Muscle of arm (tissue), 12 donors: ENCODE results near the gene PGLYRP4. TPM values are rescaled to one million over a fixed set of nuclear protein-coding genes. Genes with fewer than 3 reads are reported as not detected.

Experiments used
- DNase-seq: peaks from one replicate; pipeline ENCODE4 v3.0.0-alpha.2; 2013
- polyA plus RNA-seq, 12 donors: library from polyadenylated mRNA; unstranded; fragments of 120-200 nt; gene quantifications; one replicate each; pipeline ENCODE4 v1.2.1, GENCODE V29; 2013; ENCODE audit not compliant: insufficient read length in 12 of 12

PGLYRP4 gene
- polyA plus RNA-seq, 12 donors = 1.9 to 5.6 (median 1.9) TPM; not detected in 9

DNA sequence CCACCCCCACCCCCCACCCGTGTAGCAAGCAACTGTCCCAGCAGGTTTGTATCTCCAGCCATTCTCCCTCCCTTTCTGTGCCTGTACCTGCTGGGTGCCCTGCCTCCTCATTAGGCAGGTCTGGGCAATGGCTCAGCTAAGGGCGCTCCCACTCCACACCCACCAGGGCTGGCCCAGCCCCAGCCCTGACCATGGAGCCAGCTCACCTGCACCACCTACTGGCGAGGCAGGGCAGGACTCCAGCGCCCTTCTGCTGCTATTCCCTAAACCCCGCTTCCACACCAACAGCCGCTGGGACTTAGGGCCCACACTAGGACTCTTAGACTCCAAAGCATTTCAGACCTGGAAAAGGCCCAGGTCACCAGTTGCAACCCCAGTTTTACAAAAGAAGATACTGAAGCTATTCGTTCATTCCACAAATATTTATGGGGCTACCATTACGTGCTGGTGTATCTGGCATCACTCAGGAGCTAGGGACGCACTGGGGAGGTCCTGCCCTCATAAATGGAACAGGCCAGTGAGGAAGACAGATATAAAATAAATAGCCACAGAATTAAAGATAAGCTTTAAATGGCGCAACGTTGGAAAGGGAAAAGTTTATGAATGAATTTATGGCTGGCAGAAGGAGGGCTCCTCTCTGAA, 59.9 kb downstream of the PGLYRP4 start:
- DNase-seq = no peak

Other genes starting within 250 kb of the PGLYRP4 start
- under 1 TPM in 2 of 12 donors, not detected in 10; 0.32 to 0.36 TPM for gene SPRR2F, start 235.3 kb downstream of the PGLYRP4 start, polyA plus RNA-seq
- not detected for gene SPRR2G, start 198.0 kb downstream of the PGLYRP4 start, polyA plus RNA-seq
- gene LELP1, start 145.4 kb downstream of the PGLYRP4 start, polyA plus RNA-seq = not detected
- gene PRR9, start 131.3 kb downstream of the PGLYRP4 start, polyA plus RNA-seq = not detected
- gene LORICRIN, start 89.2 kb downstream of the PGLYRP4 start, polyA plus RNA-seq = not detected
- 1 to 10 TPM in 1 of 12 donors, under 1 TPM in 2, not detected in 9; 0.90 to 2.2 (median 0.94) TPM for gene PGLYRP3, start 35.9 kb downstream of the PGLYRP4 start, polyA plus RNA-seq
- 100 to 1,000 TPM in 1 of 12 donors, 10 to 100 TPM in 10, not detected in 1; 10.3 to 200 (median 21.0) TPM for gene S100A9, start 9.0 kb upstream of the PGLYRP4 start, polyA plus RNA-seq
- gene S100A12, start 26.8 kb upstream of the PGLYRP4 start, polyA plus RNA-seq = 10 to 100 TPM in 1 of 12 donors, 1 to 10 TPM in 5, under 1 TPM in 4, not detected in 2; 0.53 to 14.5 (median 1.2) TPM
- gene S100A8, start 42.2 kb upstream of the PGLYRP4 start, polyA plus RNA-seq = 10 to 100 TPM in 6 of 12 donors, 1 to 10 TPM in 4, not detected in 2; 6.5 to 52.7 (median 11.1) TPM
- not detected for gene S100A7A, start 67.7 kb upstream of the PGLYRP4 start, polyA plus RNA-seq
- gene S100A7, start 111.8 kb upstream of the PGLYRP4 start, polyA plus RNA-seq = not detected
- 100 to 1,000 TPM in 11 of 12 donors, not detected in 1; 152 to 697 (median 212) TPM for gene S100A6, start 187.2 kb upstream of the PGLYRP4 start, polyA plus RNA-seq
- under 1 TPM in 4 of 12 donors, not detected in 8; 0.22 to 0.45 (median 0.37) TPM for gene S100A5, start 192.1 kb upstream of the PGLYRP4 start, polyA plus RNA-seq
- gene S100A4, start 197.0 kb upstream of the PGLYRP4 start, polyA plus RNA-seq = 100 to 1,000 TPM in 11 of 12 donors, not detected in 1; 113 to 274 (median 192) TPM
- 1 to 10 TPM in 5 of 12 donors, under 1 TPM in 5, not detected in 2; 0.35 to 3.5 (median 1.00) TPM for gene S100A3, start 200.4 kb upstream of the PGLYRP4 start, polyA plus RNA-seq
- 10 to 100 TPM in 2 of 12 donors, 1 to 10 TPM in 7, under 1 TPM in 1, not detected in 2; 0.89 to 14.0 (median 1.8) TPM for gene S100A2, start 217.0 kb upstream of the PGLYRP4 start, polyA plus RNA-seq